GM21723 (cell line): ENCODE measurements around the gene RIBC2.
"Not testable (repeated sequence)": the region's sequence is repeated elsewhere in the genome, so short reads cannot be mapped to it uniquely, and the experiment has no call there.

Source experiments
- ATAC-seq: cut with Tn5 transposase; IDR thresholded peaks from one replicate; pipeline ENCODE4 v1.9.1; 2021; ENCODE audit warnings: mild to moderate bottlenecking, moderate library complexity; ENCODE audit not compliant: unreplicated experiment

Gene RIBC2, protein sequence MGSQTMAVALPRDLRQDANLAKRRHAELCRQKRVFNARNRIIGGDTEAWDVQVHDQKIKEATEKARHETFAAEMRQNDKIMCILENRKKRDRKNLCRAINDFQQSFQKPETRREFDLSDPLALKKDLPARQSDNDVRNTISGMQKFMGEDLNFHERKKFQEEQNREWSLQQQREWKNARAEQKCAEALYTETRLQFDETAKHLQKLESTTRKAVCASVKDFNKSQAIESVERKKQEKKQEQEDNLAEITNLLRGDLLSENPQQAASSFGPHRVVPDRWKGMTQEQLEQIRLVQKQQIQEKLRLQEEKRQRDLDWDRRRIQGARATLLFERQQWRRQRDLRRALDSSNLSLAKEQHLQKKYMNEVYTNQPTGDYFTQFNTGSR

GRCh38 chr22:45413368-45414211 is at the start of gene RIBC2, which contains the start of gene SMC1B:
Gene RIBC2 (plus strand): TSS chr22:45413693. CDS start chr22:45413887, 194 bp downstream.
Gene SMC1B (minus strand): TSS chr22:45413599. CDS start chr22:45413567, 32 bp downstream.
- no peak for ATAC-seq

GRCh38 chr22:45366713-45367112 is 46.8 kb upstream of the RIBC2 start:
- no peak for ATAC-seq

- ATAC-seq: not testable (repeated sequence)
Observed at GRCh38 chr22:45373592-45373991, 39.9 kb upstream of the RIBC2 start.

GRCh38 chr22:45376009-45376408 is 37.5 kb upstream of the RIBC2 start:
- no peak for ATAC-seq

- ATAC-seq: no peak
Observed at GRCh38 chr22:45376703-45377102, 36.8 kb upstream of the RIBC2 start.

DNA sequence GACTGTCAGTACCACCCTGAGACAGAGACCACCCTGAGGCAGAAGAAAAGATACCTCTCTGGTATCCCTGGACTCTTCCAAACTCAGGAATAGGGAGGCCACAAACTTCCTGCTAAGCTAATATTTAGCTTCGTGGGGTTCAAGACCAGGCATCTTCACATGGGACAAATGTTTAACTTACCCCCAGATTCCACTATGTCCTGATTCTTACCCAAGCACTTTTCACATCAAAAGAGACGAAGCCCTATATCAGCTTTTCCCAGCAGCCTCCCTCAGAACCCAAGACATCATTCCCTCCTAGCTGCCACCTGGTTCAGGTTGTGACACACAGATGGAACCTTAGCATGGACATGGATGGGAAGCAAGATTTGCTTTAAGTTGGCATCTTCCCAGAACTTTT is 32.1 kb upstream of the RIBC2 start:
- ATAC-seq: no peak

DNA sequence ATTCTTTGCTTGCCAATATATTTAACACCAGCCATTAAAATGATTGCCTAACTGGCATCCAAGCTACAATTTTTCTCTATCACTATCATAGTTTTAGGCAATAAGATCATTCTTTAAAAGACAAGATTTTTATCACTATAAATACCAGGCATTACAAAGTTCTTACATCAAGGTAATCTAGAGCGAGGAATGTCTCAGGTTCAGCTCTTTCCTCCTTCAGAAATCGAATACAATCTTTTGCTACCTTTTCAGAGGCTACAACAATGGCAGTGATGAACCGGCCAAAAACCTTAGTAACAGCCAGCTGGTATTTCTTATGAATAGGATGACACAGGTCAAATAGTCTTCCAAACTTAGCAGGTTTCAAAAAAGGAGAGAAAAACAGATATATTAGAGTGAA is 23.9 kb upstream of the RIBC2 start:
- ATAC-seq: no peak

DNA sequence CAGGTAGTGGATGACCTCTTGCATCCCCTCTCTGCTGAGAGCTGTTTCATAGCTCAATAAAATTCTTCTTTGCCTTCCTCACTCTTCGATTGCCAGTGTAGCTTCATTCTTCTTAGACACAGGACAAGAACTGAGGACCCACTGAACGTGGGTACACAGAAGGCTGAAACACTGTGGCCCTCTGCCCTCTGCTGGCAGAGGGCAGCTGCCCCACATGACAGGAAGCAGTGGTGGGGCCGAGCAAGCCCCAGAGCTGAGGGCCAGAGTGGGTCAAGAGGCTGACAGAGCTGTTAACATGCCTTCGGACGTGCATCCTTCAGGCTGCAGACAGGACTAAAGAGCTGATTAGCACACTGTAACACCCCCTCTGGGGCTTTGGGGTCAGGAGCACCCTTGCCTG is 15.7 kb upstream of the RIBC2 start:
- ATAC-seq: no peak

DNA sequence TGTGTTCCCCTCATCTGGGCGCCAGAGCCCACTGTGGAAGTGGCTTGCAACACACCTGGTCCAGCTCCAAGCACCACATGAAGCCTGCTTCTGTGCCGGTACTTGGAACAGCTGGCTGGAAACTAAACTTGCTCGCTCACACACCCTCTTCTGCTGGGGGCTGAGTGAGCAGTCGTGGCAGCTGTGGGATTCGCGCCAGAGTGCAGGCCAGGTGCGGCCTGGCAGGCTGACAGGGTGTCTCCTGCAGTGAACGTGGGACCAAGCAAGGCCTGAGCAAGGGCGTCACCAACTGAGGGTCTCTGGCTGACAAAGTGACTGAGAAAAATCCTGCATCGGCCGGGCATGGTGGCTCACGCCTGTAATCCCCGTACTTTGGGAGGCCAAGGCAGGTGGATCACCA is 15.3 kb upstream of the RIBC2 start:
- no peak for ATAC-seq

GRCh38 chr22:45399712-45400445 is 13.6 kb upstream of the RIBC2 start:
- no peak for ATAC-seq

DNA sequence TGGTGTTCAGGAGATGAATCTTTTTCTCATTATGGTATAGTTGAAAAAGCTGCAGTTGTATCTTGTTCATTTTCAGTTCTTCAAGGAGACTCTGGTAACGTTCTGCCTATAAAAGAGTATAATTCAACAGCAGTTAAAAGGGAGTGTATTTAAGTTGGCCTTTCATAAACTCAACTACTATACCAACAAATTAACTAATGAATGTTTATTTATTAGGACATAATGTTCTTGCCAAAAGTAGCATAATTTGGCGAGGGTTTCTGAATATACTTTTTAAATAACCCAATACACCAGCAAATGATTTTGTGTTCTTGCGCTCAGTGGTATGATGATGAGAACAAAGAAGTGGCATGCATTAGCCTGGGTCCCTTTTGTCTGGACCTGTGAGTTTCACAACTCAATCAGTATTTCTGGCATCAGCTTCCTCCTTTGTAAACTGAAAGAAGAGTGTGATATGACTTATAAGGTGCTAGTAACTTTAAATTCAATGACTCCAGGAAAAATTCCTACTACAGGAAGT is 11.0 kb upstream of the RIBC2 start:
- no peak for ATAC-seq

GRCh38 chr22:45407793-45408192 is 5.7 kb upstream of the RIBC2 start:
- no peak for ATAC-seq

GRCh38 chr22:45413013-45413367 is 503 bp upstream of the RIBC2 start:
- no peak for ATAC-seq

- ATAC-seq: no peak
Observed at GRCh38 chr22:45418056-45418769, 4.7 kb downstream of the RIBC2 start.

DNA sequence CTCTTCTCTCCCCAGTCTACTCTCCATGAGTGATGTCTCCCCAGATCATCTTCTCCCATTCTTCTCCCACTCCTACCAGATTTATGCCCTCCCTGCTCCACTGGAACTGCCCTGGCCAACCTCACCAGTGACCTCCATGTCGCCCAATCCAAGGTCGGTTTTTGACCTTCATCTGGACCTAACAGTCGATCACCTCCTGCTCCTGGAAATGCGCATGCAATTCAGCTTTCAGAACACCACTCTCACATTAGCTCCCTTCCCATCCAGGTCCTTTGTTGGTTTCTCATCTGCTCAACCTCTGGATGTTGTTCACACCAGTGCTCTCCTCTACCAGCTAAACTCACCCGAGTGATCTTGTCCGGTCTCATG is 5.3 kb downstream of the RIBC2 start:
- ATAC-seq: no peak

GRCh38 chr22:45420011-45420410 is 6.5 kb downstream of the RIBC2 start:
- ATAC-seq: no peak

- ATAC-seq: no peak
Observed at GRCh38 chr22:45420539-45420938, 7.0 kb downstream of the RIBC2 start.

DNA sequence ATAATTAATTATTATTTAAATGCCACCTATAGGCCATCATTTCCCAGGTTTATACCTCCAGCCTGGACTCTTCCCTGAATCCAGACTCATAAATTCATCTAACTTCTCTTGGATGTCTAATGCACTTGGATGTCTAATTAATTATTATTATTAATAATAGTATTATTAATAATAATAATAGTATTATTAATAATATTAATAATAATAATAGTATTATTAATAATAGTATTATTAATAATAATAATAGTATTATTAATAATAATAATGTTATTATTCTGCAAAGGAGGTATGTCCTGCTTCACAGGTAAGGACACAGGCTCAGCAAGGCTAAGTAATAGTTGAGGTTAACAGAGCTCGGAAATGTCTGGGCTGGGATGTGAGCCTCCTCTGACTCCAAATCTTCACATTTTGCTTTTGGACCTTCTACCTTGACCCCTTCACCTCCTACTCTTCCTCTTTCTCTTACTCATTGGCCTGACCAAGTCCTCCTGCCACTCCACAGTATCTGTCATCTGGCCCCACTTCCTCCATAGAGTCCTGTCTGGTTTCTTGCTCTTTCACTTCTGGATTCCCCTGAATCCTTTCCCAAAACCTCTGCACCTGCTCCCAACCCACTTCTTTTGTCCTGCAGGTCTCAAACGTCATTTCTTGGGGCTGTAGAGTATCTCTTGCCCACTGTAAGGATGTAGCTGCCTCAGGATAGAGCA is 8.0 kb downstream of the RIBC2 start:
- no peak for ATAC-seq

DNA sequence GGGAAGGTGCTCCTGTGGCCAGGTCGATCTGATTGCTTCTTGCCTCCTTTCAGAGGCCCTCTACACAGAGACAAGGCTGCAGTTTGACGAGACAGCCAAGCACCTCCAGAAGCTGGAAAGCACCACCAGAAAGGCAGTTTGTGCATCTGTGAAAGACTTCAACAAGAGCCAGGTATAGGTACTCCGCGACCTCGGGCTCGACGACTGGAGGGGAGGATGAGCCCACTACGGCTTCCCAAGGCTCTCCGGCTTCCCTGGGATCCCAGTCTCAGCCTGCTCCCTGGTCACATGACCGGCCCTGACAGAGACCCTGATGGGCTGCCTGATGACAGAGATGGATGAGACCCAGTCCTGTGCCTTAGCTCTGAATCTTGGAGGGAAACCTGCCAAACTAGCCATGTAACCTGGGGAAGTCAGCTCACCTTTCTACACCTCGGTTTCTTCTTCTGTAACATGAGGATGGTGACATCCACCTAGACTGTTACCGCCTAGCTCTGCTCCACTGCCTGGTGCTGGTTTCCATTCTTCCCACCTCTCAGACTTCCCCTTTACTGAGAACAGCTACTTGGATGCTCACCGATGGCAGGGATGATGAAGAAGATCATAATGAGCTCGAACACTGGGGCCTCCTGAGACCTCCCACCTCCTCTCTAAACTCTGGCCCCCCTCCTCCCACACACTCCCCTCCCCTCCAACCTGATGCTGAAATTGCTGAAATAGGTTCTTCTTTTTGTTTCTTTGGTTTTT is 8.9 kb downstream of the RIBC2 start:
- ATAC-seq: no peak
